ENCODE data around the gene C3orf62.

DNA sequence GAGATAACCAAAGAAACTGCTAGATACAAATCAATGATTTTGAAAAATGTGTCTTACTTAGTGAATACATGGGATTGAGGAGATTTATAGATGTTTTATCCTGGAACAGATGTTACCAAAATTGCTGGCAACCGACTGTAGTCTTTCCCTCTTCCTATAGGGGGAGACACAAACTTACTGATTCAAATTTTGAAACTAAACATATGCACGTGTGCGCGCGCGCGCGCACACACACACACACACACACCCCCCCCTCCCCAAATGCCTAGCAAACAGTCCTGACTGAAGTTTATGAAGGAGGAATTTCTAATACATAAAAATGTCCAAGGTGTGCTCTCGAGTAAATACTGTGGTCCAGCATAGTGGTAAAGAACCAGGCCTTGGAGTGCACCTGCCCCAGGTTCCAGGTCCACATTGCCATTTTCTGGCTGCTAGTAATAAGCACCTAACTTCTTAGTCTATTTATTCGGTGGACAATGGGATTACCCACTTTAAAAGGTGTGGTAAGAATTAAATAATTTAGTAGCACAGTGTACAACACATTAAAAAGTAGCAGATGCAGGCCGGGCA is 18.5 kb upstream of the C3orf62 start:
- no peak for TF ChIP-seq SP1 (IDR thresholded peaks at IDR 0.05; ENCODE audit: low read depth)
- TF ChIP-seq RAD21 (IDR thresholded peaks at IDR 0.05; ENCODE audit: low read depth) = peak; percentile 70
- TF ChIP-seq FOSL1 (IDR thresholded peaks at IDR 0.05; ENCODE audit: low read depth) = no peak
- TF ChIP-seq YY1 (IDR thresholded peaks at IDR 0.05; ENCODE audit: extremely low read depth, insufficient replicate concordance, low read depth, low read length) = no peak
